Measurements from ENCODE around the gene GGT5. TPM values are rescaled to one million over a fixed set of nuclear protein-coding genes. Genes with fewer than 3 reads are reported as not detected.

GGT5 gene
- total RNA-seq, 1 donor from 2014 or later = 0.10 TPM

Other genes with a start within 250 kb of the GGT5 start
- not detected in 2 replicates for gene GSTT4, start 239.6 kb downstream of the GGT5 start, total RNA-seq
- gene CABIN1, start 233.8 kb downstream of the GGT5 start, total RNA-seq = 13.0 and 57.3 TPM in 2 replicates
- 0.10 TPM in 1 of 2 replicates, not detected in the other for gene SUSD2, start 63.6 kb downstream of the GGT5 start, total RNA-seq
- 15.8 and 46.2 TPM in 2 replicates for gene SPECC1L, start 25.7 kb upstream of the GGT5 start, total RNA-seq
- gene ADORA2A, start 182.5 kb upstream of the GGT5 start, total RNA-seq = 0.17 and 0.80 TPM in 2 replicates